NCI-H146 treated with DMSO at 0.1 percent for 48 hours (cell line): ENCODE data around the gene DUSP19.

ENCODE experiments used
- DNase-seq: peaks from one replicate; lab custom pipeline; 2025; ENCODE audit not compliant: unreplicated experiment; lab: John Stamatoyannopoulos, UW

Gene DUSP19

GRCh38 chr2:183124222-183124956 is 45.8 kb downstream of the DUSP19 start, which contains the start of gene NUP35:
Gene NUP35, plus strand, starts transcription at chr2:183124443. Its CDS starts 15 bp downstream, at chr2:183124458.
- peak; percentile 79 for DNase-seq

DNA sequence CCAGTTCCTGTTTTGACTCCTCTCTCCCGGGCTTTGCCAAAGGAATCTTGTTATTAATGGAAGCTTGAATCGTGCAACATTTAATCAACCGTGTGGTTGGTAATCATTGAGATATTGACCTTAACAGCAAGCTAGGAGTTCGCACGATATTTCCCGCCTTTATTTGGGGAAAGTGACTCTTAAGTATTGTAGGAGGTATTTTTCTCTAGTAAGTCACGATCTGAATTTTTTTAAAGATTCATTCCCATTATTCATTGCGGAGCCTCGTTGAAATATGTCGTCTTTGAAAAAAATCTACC is 46.4 kb downstream of the DUSP19 start:
- no peak for DNase-seq

- DNase-seq, result peak; percentile 3
Measured at GRCh38 chr2:183125659-183126341, 47.3 kb downstream of the DUSP19 start.

DNA sequence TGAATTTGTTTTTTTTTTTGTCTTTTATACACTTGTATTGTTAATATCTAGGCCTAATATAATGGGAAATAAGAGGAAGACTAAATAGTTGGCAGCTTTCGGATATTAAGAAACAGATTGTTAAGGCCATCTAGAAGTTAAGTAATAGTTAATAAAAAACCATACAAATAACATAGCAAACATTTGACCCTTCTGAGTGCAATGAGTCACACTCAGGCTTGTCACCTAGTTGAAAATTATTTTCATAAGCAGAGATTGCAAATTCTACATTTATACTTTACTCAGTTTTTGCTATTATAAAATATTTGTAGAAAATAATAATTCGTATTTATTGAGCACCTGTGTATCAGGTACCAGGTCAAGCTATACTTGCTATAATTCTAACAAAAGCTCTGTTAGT is 48.1 kb downstream of the DUSP19 start:
- DNase-seq, result no peak

GRCh38 chr2:183134016-183134415 is 55.5 kb downstream of the DUSP19 start:
- DNase-seq, result no peak

GRCh38 chr2:183148955-183149354 is 70.4 kb downstream of the DUSP19 start:
- DNase-seq, result no peak

GRCh38 chr2:183149489-183149888 is 70.9 kb downstream of the DUSP19 start:
- no peak for DNase-seq
